GM19043 (cell line): ENCODE data around the gene TMEM181.
A peak's percentile ranks its signal among the peaks of the same experiment; 100 is the strongest.
"Not testable (repeated sequence)": the region's sequence is repeated elsewhere in the genome, so short reads cannot be mapped to it uniquely, and the experiment has no call there.

ENCODE experiments used
- ATAC-seq: cut with Tn5 transposase; IDR thresholded peaks from one replicate; pipeline ENCODE4 v1.9.1; 2021; ENCODE audit warnings: low read depth; ENCODE audit not compliant: unreplicated experiment

The TMEM181 gene

DNA sequence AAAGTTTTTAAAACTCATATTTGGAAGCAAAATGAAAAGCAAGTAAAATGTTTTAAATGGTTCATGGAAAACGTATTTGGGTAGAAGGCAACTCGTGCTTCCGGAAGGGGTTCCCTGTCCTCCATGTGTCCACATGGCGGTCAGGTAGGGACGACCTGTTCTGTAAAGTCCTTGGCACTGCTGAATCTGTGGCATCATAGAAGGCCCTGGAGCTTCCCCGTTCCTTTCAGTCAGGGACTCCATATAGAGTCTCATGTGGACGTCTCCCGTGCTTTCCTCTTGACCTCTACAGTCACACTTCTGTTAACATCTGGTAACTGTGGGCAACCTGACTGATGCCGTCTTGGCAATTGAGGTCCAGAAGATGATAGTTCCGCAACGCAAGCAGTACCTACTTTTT, 73.2 kb downstream of the TMEM181 start:
- no peak for ATAC-seq

DNA sequence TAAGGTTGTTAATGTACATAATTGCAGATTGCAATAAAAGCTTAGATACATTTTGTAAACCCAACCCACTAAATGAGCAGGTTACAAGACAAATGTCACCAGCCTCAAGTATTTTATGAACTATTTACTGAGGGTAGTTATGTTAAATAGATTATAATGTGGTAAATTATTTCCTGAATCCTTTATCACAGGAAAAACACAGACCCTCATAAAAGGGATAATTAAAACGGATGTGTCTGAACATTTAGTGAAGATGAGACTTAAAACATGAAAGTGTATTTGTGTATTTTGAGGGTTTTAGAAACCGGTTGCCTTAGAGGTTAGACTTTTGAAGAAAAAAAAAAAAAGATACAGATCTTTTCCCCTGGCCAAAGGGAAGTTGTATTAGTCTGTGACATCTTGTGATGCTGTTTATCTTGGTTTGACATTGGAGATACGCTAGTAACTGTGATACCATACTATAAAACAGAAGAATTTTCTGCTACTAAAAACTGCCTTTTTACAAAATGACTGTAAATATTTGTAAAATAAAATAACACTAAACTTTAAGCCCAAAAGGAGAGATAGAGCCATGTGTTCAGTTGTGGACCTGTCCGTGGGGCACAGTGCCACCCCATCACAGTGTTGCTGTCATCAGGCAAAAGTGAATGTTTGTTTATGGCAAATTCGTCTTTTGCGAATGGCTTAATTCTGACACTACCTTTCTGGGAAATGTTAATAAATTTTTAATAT, 75.0 kb downstream of the TMEM181 start:
- no peak for ATAC-seq

DNA sequence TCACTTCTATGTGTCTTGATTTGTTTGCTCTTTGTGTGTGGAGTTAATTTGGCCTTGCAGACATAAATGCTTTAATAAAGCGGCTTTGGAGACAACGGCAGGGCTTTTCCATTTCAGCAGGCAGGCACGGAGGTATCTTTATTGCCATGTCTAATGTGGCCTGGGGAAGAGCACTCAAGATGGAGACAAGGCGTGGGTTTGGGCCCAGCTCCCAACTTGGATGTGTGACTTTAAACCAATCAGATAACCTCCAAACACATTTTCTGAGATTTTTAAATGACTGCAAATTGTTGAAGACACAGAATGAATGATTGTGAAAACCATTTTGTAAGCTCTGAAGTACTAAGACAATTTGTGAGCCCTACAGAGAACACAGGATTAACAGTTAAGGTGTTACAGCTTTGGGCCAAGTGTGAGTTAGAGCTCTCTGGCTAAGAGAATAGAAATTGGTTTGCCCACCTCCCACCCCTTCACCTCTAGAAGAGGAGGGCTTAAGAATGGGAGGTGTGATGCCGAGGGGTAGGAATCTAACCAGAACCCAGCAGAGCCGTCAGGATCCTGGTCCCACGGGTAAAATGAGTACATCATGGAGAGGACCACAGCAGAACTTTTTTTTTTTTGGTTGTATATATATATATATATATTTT, 75.7 kb downstream of the TMEM181 start:
- ATAC-seq = no peak

DNA sequence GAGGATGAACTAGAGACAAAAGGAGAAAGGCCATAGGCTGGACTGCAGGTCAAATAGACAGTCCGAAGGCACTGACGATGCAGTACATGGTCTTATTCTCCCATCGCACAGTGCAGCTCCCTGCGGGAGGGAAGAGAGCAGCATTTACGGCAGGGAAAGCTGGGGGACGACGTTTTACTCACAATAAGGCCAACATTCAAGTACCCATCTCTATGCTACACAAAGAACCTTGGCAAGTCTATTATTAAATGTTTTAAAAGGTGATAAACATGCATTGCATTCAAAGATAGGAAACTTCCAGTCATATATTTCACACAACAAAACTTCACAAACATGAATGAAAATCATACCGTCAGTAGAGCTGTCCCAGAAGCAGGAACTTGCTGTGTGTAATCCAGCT, 76.9 kb downstream of the TMEM181 start:
- no peak for ATAC-seq

DNA sequence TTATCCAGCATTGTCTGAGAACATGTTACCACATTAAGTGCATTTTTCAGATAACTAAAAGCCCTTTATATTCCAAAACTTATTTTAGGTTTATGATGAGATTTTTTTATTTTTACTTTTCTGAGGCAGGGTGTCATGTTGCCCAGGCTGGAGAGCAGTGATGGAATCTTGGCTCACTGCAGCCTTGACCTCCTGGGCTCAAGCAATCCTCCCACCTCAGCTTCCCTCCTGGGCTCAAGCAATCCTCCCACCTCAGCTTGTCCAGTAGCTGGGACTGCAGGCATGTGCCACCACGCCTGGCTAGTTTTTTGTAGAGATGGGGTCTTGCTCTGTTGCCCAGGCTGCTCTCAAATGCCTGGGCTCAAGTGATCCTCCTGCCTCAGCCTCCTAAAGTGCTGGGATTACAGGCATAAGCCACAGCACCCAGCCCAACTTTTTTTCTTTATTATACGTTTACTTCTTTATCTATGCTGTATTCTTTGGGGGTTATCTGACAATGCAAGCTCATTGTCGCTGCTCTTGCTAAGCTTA, 78.5 kb downstream of the TMEM181 start:
- ATAC-seq = no peak

DNA sequence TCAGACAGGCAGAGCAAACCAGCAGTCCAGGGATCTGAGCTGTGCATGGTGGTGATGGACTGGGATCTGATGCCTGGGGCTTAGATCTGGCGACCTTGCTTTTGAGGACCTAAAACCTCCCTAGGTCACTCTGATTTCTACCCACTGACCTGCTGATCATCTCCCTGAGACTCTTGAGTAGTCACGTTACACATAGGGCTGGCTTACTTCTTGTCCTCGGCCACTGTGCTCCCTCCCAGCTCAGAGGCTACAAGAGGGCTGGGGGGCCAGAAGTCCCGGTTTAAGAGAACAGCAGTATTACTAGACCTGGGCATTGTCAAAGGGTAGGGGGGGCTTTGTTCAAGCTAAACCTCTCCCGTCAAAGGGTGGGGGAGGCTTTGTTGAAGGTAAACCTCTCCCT, 79.2 kb downstream of the TMEM181 start:
- ATAC-seq = no peak

DNA sequence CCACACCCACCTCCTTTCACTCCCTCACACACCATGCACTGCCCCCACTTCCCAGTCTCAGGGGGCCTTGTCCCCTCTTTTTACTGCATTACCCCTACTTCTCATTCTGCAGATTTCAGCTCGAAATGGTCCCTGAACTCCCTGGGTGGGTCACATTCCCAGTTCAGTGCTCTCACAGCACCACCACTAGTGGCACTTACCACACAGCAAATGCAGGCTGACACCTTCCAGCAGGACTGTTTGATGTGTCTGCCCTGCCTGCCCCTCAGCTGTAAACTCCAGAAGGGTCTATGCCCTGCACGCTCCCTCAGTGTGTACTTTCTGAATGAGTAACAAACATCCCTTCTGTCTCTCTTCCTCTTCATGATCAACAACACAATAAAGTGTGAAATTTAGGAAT, 80.6 kb downstream of the TMEM181 start:
- ATAC-seq = no peak

DNA sequence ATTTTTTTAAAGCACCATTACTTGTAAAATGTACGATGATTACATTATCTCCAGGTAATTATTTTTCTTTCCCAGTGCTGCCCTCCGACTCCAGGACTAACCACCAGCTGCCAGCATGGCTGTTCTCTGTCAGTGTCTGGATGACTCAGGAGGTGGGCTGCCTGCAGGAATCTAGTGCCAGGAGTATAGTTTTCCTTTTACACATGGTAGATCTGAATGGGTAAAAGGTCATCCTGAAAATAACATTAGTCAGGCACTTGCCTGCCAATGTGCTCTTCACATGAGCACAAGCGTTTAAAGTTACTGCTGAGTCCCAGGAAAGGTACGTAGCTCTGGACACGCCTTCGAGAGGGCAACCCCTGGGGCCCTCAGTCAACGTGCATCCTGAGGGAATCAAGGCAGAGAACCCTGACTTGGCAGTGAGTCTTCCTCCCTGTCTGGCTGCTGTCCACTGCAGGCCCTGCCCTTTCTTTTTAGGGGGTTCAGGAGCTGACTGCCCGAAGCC, 82.3 kb downstream of the TMEM181 start:
- no peak for ATAC-seq

DNA sequence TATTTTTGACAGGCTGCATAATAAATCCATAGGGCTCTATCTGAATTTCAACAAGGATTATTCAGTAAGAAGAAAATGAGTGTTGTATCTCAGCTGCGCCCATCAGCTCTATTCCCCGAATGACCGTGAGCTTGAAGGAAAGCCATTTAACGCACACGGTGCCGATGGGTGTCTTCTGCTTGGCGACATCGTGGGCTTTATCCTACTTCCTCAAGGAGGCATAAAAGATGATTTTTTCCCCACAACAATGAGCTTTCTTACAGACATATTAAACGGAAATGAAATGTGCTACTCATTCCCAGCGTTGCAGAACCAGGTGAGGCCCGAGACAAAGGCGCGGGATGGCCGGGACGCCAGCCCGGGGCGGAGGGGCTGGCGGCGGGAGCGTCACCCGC, 83.9 kb downstream of the TMEM181 start:
- ATAC-seq = no peak

DNA sequence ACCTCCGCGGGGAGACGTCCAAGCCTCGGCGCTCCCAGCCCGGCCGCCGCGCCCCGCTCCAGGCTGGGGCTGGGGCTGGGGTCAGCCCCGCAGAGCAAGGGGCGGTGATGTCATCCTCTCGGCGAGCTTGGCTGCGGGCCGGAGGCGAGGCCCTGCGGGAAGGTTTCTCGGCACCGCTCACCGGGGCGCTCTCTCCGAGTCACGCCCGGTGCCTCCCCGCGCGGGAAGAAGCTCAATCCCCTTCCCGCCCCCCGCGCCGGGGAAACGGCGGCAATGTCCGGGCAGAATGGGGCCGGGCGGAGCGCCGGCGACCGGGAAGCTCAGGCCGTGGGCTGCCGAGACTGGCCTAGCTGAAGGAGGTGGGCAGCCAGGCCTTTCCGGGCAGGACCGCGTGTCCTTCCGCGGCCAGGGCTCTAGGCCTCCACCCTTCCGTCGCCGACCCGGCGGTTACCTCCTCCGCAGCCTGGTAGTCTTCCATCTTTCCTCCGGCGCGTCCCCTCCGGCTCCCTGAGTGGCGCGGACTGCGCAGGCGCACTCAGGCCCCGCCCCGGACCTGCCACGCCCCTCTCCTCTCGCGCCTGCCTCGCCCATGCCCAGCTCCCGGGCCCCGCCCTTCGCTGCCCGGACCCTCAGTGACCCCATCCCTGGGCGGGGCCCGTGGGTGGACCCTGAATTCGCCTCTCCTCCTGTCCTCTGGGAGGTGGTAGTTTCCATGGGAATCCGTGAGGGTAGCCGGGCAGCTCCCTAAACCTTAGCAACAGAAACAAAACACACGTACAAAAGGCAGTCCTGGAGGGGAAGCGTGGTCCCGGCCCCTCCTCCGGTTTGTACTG, 84.6 kb downstream of the TMEM181 start, which contains the start of gene DYNLT1:
TSS of gene DYNLT1 (minus strand) at position 513 of the 833 bp plus-strand sequence. CDS start at position 478, 35 bp downstream.
- peak; percentile 41 for ATAC-seq

DNA sequence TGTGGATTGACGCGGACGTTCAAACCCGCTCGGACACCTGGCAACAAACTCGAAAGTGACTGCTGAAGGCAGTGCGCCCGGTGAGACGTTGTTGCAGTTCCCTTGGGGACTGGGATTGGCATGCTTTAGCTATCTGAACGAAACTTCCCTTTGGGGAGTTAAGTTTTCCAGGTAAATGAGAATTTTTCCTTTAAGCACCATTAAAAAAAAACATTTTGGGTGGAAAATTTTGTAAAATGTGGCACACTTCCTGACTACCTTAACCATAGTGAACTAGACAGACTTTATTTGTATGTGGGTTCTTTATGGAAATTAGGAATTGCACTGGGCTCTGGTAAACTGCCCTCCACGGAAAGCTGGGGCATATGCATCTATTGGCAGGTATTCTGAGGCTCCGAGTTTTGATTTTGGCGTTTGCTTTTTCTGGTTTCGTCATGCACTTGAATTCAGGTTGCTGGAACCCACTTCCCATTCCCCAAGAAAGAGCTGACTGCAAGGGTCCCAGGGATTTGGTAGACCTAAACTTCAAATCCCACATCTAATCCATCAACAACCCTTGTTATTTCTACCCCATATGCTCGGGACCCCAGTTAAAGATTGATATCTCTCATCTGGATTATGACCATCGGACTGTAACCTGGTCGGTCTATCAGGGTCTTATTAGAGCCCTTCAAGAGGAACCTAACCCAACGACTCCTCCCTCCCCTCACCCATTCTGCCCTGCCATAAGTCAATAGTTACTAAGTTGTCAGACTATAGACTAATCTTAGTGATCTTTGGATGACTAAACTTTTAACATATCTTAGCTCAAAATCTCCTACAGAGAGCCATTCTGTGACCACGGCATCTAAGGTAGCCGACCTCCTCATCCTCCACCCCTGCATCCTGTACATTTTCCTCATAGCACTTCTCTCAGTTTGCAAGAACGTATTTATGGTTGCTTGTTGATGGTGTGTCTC, 85.5 kb downstream of the TMEM181 start:
- ATAC-seq = no peak

DNA sequence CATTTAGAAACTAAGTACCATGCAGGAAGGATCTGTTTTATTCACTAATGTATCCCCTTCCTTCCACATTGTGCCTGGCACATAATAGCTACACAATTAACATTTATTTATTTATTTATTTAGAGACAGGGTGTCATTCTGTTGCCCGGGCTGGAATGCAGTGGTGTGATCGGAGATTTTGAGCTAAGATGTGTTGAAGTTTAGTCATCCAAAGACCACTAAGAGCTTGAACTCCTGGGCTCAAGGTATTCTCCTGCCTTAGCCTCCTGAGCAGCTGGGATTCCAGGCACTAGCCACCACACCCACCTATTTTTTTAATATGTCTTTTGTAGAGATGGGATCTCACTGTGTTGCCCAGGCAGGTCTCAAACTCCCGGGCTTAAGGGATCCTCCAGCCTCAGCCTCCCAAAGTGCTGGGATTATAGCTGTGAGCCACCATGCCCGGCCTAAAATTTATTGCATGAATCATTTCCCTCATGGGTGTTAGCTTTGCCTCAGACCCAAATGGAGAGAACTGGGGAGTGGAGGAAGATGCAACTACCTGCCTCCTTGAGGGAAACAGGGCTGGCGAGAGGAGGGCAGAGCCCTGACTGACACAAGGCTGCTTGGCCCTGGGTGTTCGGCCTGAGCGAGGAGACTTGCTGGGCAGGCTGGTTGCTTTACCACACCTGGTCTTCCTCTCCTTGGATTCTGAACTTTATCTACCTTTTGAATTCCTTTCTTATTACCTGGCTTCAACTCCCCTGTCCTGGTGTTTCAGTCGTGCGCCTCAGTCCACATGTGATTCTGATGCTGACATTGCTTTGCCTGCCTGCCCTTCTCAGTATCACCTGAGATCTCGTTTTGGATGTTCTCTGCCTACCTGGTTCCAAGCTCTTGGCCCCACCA, 86.4 kb downstream of the TMEM181 start:
- ATAC-seq = no peak

DNA sequence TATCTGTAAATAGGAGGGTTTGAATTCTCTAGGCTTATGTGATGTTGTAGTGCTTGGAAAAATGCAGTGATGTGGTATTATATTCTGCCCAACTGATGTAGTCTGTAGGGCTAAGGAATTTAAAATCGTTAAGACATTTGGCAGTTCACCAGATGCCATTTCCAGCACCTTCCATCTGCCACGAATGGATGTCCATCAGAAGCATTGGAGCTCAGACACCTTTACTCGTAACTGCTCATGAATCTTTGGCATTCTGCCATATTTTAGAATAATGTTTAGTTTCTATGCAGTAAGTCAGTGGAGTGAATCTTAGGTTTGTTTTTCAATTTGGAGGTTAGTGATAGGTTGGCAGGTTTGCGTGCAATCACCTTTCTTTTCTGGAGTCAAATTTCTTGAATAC, 87.6 kb downstream of the TMEM181 start:
- ATAC-seq = no peak

DNA sequence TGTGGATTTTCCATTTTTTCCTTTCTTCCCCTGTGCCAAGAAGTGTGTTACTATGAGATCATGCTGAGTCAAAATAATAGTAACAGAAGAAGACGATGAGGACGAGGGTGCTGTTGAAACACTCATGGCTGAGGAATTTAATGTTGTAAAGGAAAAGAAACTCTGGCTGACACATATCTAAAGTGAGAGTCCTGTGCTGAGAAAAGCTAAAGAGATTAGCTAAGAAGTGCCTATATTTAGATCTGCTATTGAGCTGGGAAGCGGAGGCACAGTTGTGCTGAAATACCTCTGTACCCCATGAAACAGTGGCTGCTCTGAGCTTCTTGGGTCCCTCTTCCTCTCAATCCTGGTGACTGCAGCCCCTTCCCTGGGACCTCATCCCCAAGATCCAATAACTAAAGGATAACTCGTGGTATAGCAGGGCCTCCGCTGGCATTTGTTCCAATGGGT, 88.8 kb downstream of the TMEM181 start:
- ATAC-seq = peak; percentile 33

DNA sequence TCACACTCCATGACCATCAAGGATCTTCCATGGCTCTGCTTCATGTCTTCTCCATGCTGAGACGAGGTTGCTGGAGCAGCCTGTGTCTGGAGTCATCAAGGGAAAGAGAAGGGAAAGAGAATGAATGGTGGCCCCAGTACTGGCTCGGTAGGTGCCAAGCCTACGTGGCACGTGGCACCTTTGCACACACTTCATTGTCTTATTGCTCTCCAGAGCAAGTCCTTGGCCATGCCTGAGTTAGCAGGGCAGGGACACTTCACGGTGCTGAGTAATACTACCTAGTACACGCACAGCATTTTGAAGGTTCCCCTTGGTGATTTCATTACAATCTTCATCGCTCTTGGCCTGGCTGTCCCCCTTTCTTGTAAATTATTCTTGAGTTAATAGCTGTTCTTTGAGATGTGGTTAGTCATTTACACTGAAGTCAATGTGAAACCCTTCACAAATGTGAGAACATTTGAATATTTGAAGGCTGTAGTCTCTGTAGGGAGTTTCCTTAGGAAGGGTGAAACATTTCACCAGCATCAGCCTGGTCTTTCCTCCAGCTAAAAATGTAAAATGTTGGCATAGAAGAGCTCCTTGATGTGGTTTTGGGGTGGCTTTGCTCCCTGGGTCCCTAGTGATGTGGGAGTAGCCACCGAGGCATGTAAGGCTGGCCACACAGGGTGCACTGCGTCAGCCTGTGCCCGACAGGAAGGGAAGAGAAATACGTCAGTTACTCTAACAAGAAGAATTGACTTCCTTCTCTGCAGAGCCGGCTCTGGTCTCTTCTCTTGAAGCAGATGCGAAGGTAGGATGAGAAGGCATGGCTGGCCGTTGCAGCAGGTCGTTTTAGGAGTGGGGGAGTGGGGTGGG, 89.6 kb downstream of the TMEM181 start, which contains the start of gene SYTL3:
TSS of gene SYTL3 (plus strand) at position 766 of the 855 bp plus-strand sequence. CDS start 13,215 bp downstream, outside the sequence.
- peak; percentile 46 for ATAC-seq

DNA sequence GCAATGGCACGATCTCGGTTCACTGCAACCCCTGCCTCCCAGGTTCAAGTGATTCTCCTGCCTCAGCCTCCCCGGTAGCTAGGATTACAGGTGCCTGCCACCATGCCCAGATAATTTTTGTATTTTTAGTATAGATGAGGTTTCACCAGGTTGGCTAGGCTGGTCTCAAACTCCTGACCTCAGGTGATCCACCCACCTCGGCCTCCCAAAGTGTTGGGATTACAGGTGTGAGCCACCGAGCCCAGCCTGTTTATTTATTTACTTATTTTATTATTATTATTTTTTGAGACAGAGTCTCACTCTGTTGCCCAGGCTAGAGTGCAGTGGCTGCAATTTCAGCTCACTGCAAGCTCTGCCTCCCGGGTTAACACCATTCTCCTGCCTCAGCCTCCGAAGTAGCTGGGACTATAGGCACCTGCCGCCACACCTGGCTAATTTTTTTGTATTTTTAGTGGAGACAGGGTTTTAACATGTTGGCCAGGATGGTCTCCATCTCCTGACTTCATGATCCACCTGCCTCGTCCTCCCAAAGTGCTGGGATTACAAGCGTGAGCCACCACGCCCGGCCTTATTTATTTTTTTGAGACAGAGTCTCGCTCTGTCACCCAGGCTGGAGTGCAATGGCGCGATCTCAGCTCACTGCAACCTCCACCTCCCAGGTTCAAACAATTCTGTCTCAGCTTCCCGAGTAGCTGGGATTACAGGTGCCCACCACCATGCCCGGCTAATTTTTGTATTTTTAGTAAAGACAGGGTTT, 92.3 kb downstream of the TMEM181 start:
- ATAC-seq = not testable (repeated sequence)
